DMS53 treated with DMSO at 0.1 percent for 48 hours (cell line): ENCODE data around the gene CCDC124.
A peak's percentile ranks its signal among the peaks of the same experiment; 100 is the strongest.
"Not testable (repeated sequence)": the region's sequence is repeated elsewhere in the genome, so short reads cannot be mapped to it uniquely, and the experiment has no call there.

ENCODE experiments used
- DNase-seq: peaks from one replicate; lab custom pipeline; 2025; ENCODE audit not compliant: unreplicated experiment; lab: John Stamatoyannopoulos, UW

The CCDC124 gene

GRCh38 chr19:17981611-17982010, 48.8 kb downstream of the CCDC124 start:
- DNase-seq, result no peak

GRCh38 chr19:17982430-17982829, 49.6 kb downstream of the CCDC124 start:
- DNase-seq, result no peak

- DNase-seq, result no peak
Observed at GRCh38 chr19:17985037-17985818, 52.4 kb downstream of the CCDC124 start.

- DNase-seq, result not testable (repeated sequence)
Observed at GRCh38 chr19:17986569-17986968, 53.8 kb downstream of the CCDC124 start.

- no peak for DNase-seq
Observed at GRCh38 chr19:17988161-17988560, 55.3 kb downstream of the CCDC124 start.

GRCh38 chr19:17989425-17990094, 56.7 kb downstream of the CCDC124 start:
- DNase-seq, result no peak

GRCh38 chr19:17993076-17993813, 60.4 kb downstream of the CCDC124 start:
- DNase-seq, result peak; percentile 10
